ENCODE results near the gene MCRIP1.

DNA sequence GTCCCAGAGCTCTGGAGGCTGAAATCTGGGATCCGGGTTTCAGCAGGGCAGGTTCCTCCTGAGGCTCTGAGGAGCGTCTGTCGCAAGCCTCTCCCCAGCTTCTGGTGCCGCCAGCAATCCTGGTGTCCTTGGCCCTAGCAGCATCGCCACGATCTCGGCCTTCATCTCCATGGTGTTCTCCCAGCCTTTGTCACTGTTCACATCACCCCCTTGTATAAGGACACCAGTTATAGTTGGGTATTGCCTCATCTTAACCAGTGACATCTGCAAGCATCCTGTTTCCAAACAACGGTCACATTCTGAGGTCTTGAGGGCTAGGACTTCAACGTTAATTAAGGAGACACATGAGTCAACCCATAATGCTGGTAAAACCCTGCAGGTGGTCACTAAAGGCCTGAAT, 4.5 kb upstream of the MCRIP1 start:
- TF ChIP-seq, protein P1, sequence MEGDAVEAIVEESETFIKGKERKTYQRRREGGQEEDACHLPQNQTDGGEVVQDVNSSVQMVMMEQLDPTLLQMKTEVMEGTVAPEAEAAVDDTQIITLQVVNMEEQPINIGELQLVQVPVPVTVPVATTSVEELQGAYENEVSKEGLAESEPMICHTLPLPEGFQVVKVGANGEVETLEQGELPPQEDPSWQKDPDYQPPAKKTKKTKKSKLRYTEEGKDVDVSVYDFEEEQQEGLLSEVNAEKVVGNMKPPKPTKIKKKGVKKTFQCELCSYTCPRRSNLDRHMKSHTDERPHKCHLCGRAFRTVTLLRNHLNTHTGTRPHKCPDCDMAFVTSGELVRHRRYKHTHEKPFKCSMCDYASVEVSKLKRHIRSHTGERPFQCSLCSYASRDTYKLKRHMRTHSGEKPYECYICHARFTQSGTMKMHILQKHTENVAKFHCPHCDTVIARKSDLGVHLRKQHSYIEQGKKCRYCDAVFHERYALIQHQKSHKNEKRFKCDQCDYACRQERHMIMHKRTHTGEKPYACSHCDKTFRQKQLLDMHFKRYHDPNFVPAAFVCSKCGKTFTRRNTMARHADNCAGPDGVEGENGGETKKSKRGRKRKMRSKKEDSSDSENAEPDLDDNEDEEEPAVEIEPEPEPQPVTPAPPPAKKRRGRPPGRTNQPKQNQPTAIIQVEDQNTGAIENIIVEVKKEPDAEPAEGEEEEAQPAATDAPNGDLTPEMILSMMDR (IDR thresholded peaks at IDR 0.05), result no peak
- no peak for TF ChIP-seq POLR2A (IDR thresholded peaks at IDR 0.05; ENCODE audit: low read depth)

Data from esophagus muscularis mucosa (tissue), 3 donors.